GM12878 (cell line): ENCODE data around the gene IGFBP2. TPM values are rescaled to one million over a fixed set of nuclear protein-coding genes. Genes with fewer than 3 reads are reported as not detected.

ENCODE experiments used
- ATAC-seq: fragments of 200-7000 bp; cut with Tn5 transposase; 3 replicates; pipeline ENCODE4 v1.9.1; 2020; ENCODE audit warnings: mild to moderate bottlenecking, moderate library complexity
- BruUV-seq: library from RNA; stranded (reverse); fragments of 400-500 nt; replicated peaks from 2 replicates; lab custom pipeline; 2021; lab: Mats Ljungman, UMichigan
- CTCF ChIA-PET: fragments of 300-600 bp; sonication (Branson Sonifier 250); formaldehyde crosslinking; extraction: SDS; loops from one replicate; lab custom pipeline; 2021; ENCODE audit warnings: inconsistent platforms; lab: Yijun Ruan, JAX
- POLR2A ChIA-PET: fragments of 350-600 bp; formaldehyde crosslinking; extraction: SDS; loops from one replicate; lab custom pipeline; 2021; ENCODE audit warnings: inconsistent platforms; lab: Charles Lee
- RAD21 ChIA-PET: fragments of 300-600 bp; sonication (Branson Sonifier 250); formaldehyde crosslinking; loops from one replicate; lab custom pipeline; 2023; ENCODE audit warnings: antibody characterized with exemption; ENCODE audit not compliant: unreplicated experiment; lab: Charles Lee
- SMC1A ChIA-PET: fragments of 300-600 bp; sonication (Branson Sonifier 250); formaldehyde crosslinking; loops from one replicate; lab custom pipeline; 2023; ENCODE audit not compliant: unreplicated experiment, uncharacterized antibody; lab: Charles Lee
- DNase-seq: peaks from one replicate; pipeline ENCODE4 v3.0.0-alpha.2; 2011; ENCODE audit warnings: low read depth, low spot score
- FAIRE-seq: peaks from 3 replicates; lab custom pipeline; 2011; peaks lifted over from hg19 to GRCh38; lab: Jason Lieb, UNC
- H2AFZ ChIP-seq: 2 replicates; pipeline ENCODE4 v1.6.0; 2011; ENCODE audit warnings: low read depth, low read length, control low read depth; ENCODE audit not compliant: control insufficient read depth
- H3K27ac ChIP-seq: 2 replicates; pipeline ENCODE4 v1.5.1; 2011; ENCODE audit warnings: control low read depth; ENCODE audit not compliant: control insufficient read depth, insufficient read depth
- H3K27me3 ChIP-seq, 2 experiments: replicated peaks in 1 of 2; 2 replicates each; pipeline versions ENCODE4 v1.6.0 to v1.6.1; 2011; ENCODE audit warnings: low read length in 1 of 2; ENCODE audit not compliant: control insufficient read depth in 2 of 2, insufficient read depth in 2 of 2
- H3K36me3 ChIP-seq, 2 experiments: 2 replicates each; pipeline ENCODE4 v1.5.1; 2011; ENCODE audit warnings: low read length in 1 of 2; ENCODE audit not compliant: control insufficient read depth in 2 of 2, insufficient read depth in 2 of 2
- H3K4me1 ChIP-seq: 2 replicates; pipeline ENCODE4 v1.6.1; 2011; ENCODE audit warnings: mild to moderate bottlenecking, low read length, moderate library complexity, mixed read lengths; ENCODE audit not compliant: control insufficient read depth, insufficient read depth
- H3K4me2 ChIP-seq: 2 replicates; pipeline ENCODE4 v1.6.0; 2011; ENCODE audit warnings: control low read depth; ENCODE audit not compliant: control insufficient read depth, insufficient read depth
- H3K4me3 ChIP-seq: fragments of 200-600 bp; sonication (generic); 2 replicates; pipeline ENCODE4 v1.5.1; 2016
- H3K79me2 ChIP-seq: 2 replicates; pipeline ENCODE4 v1.6.0; 2011; ENCODE audit warnings: low read length; ENCODE audit not compliant: control insufficient read depth, insufficient read depth
- H3K9ac ChIP-seq: 2 replicates; pipeline ENCODE4 v1.8.0; 2011; ENCODE audit warnings: low read length, control low read depth, mixed read lengths; ENCODE audit not compliant: control insufficient read depth, insufficient read depth
- H3K9me3 ChIP-seq: replicated peaks from 3 replicates; pipeline ENCODE4 v1.5.1; 2011; ENCODE audit warnings: mild to moderate bottlenecking, low read length; ENCODE audit not compliant: control insufficient read depth, insufficient read depth
- H4K20me1 ChIP-seq: 2 replicates; pipeline ENCODE4 v1.6.0; 2011; ENCODE audit not compliant: control insufficient read depth, insufficient read depth
- DPF2 ChIP-seq: fragments of 450-650 bp; IDR thresholded peaks from 2 replicates; pipeline ENCODE4 v1.6.1; 2017; ENCODE audit warnings: mild to moderate bottlenecking
- HDAC2 ChIP-seq: fragments of 200-600 bp; sonication (generic); IDR thresholded peaks from 2 replicates; pipeline ENCODE4 v1.6.1; 2017
- MYC ChIP-seq: IDR thresholded peaks from 2 replicates; pipeline ENCODE4 v1.6.1; 2011; ENCODE audit warnings: mild to moderate bottlenecking, low read length, moderate library complexity, inconsistent platforms; ENCODE audit not compliant: insufficient read depth, insufficient replicate concordance, insufficient read length, severe bottlenecking
- NR2C1 ChIP-seq: fragments of 450-650 bp; IDR thresholded peaks from 2 replicates; pipeline ENCODE4 v1.6.1; 2017; ENCODE audit warnings: antibody characterized with exemption, mild to moderate bottlenecking, moderate library complexity
- RCOR1 ChIP-seq: conservative IDR thresholded peaks from 2 replicates; pipeline ENCODE4 v1.6.1; 2012; ENCODE audit warnings: low read depth, low read length, improper control_type of control experiment
- SMARCA5 ChIP-seq: fragments of 450-650 bp; IDR thresholded peaks from 2 replicates; pipeline ENCODE4 v1.6.1; 2017; ENCODE audit warnings: mild to moderate bottlenecking
- SP1 ChIP-seq: IDR thresholded peaks from one replicate; pipeline ENCODE4 v1.6.1; 2011; ENCODE audit warnings: low read depth, low read length
- TARDBP ChIP-seq: IDR thresholded peaks from 2 replicates; pipeline ENCODE4 v1.6.1; 2016; ENCODE audit warnings: borderline replicate concordance
- ZZZ3 ChIP-seq: IDR thresholded peaks from 2 replicates; pipeline ENCODE4 v1.6.1; 2011; ENCODE audit warnings: low read depth; ENCODE audit not compliant: control insufficient read depth, insufficient read length
- WGBS: methylation state at CpG from one replicate; pipeline ENCODE4 v1.1.6; 2016; ENCODE audit warnings: low lambda C conversion rate; ENCODE audit not compliant: insufficient replicate concordance, insufficient coverage; ENCODE audit errors: missing lambda C conversion rate; 5-methylcytosine and 5-hydroxymethylcytosine counted together
- in situ Hi-C: fragments of 300-500 bp; cut with MboI; formaldehyde crosslinking; loops from 9 replicates; pipeline ENCODE4 v1.14.3; 2018; ENCODE audit warnings: mixed read lengths
- intact Hi-C: fragments of 100-400 bp; cut with micrococcal nuclease; formaldehyde crosslinking; loops from one replicate; pipeline ENCODE4 v1.14.2; 2022; ENCODE audit not compliant: unreplicated experiment
- polyA plus RNA-seq, 11 experiments: library from polyadenylated mRNA; depleted of rRNA in 4 of 11; unstranded in 6 of 11; stranded (reverse) in 5 of 11; fragments of >200 nt; fragmentation: Nextera tagmentation in 4 of 11; fragmentation: Illumina TruSeq in 1 of 11; extraction: Ambion mirVana in 4 of 11; extraction: Trizol in 1 of 11; gene quantifications; 1 replicate in 1 of 11; 2 replicates in 10 of 11; pipeline versions ENCODE4 v1.2.1 to v1.2.3, GENCODE V29; 2011 to 2016; ENCODE audit warnings: inconsistent platforms in 2 of 11, missing spikeins in 2 of 11, low read depth in 1 of 11
- total RNA-seq, 4 experiments: library from RNA; depleted of rRNA in 3 of 4; stranded (reverse); fragments of >200 nt in 3 of 4; fragmentation: Illumina TruSeq in 1 of 4; extraction: Trizol in 1 of 4; gene quantifications; 2 replicates each; pipeline versions ENCODE4 v1.2.1 to v1.2.3, GENCODE V29; 2013 to 2021
- TF ChIP-seq, protein P1 (sequence below): IDR thresholded peaks from 2 replicates; pipeline ENCODE4 v1.6.1; 2011; ENCODE audit warnings: borderline replicate concordance, low read depth, mild to moderate bottlenecking, moderate library complexity, low read length; ENCODE audit not compliant: insufficient read depth, poor library complexity, severe bottlenecking
- TF ChIP-seq, protein P2 (sequence below): fragments of 450-650 bp; IDR thresholded peaks from 2 replicates; pipeline ENCODE4 v1.6.1; 2016; ENCODE audit warnings: mild to moderate bottlenecking, moderate library complexity, borderline replicate concordance
- TF ChIP-seq, protein P3 (sequence below): IDR thresholded peaks from 2 replicates; pipeline ENCODE4 v1.6.1; 2011; ENCODE audit warnings: borderline replicate concordance, low read depth, mild to moderate bottlenecking, moderate library complexity, mixed read lengths, low read length; ENCODE audit not compliant: insufficient read depth; ENCODE audit errors: extremely low read length

IGFBP2 gene
- total and polyA plus RNA-seq, 10 of the 15 experiments (the other 5 are each of a cell fraction or from before 2014, with no cell fraction given) = 0.11 to 1.5 (median 0.38) TPM; not detected in 5

DNA sequence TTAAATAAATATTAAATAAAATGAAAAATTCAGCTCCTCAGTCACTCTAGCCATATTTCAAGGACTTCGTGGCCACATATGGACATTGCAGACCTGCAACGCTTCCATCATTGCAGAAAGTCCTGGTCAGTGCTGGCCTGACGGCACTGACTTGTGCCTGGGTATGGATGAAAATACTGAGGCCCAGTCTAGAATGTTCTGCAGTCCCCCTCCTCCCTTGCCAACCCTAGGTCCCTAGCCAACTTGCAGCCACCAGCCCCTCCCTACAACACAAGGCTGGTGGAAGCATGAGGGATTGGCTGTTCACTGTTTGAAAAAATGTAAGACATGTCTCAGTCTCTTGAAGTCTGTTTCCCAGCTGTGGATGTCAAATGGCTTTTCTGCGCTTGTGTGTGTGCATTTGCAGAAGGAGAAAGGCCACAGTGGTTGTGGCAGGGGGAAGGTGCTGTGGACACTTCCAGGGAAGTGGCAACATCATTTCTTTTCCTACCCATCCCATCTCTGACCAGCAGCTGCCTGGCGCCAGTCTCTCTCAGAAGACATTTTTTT lies 52.2 kb downstream of the IGFBP2 start:
- H3K4me3 ChIP-seq = no peak overlapping the region
- ChIA-PET CTCF (interaction anchor here (0.7 to 1.0 kb wide), 2 partner anchors 825 to 1027 kb away, joined by 3 to 4 read pairs; no protein-coding TSS in a partner anchor), SMC1A (no interaction called here), RAD21 (no interaction called here), POLR2A (no interaction called here)
- no peaks in the 10 kb centered on the region for H3K79me2 ChIP-seq
- H3K36me3 ChIP-seq = no peaks in the 10 kb centered on the region
- BruUV-seq = no TSS peak
- WGBS = 29% methylated on average over 5 of the region's 5 CpGs
- H4K20me1 ChIP-seq = no peaks in the 10 kb centered on the region
- ATAC-seq (no peak), DNase-seq (no peak), FAIRE-seq (no peak)
- no peak overlapping the region for H3K9ac ChIP-seq
- no peak overlapping the region for H2AFZ ChIP-seq
- H3K27ac ChIP-seq = no peak overlapping the region
- in situ Hi-C loops (no loop called here), intact Hi-C loops (no loop called here)
- no peaks in the 10 kb centered on the region; a peak in 2 of 4 replicates for H3K27me3 ChIP-seq
- TF ChIP-seq MYC (no peak), HDAC2 (no peak), SP1 (no peak), ZZZ3 (no peak), TARDBP (no peak), NR2C1 (no peak), SMARCA5 (no peak), DPF2 (no peak), RCOR1 (no peak)
- TF ChIP-seq, protein P1, sequence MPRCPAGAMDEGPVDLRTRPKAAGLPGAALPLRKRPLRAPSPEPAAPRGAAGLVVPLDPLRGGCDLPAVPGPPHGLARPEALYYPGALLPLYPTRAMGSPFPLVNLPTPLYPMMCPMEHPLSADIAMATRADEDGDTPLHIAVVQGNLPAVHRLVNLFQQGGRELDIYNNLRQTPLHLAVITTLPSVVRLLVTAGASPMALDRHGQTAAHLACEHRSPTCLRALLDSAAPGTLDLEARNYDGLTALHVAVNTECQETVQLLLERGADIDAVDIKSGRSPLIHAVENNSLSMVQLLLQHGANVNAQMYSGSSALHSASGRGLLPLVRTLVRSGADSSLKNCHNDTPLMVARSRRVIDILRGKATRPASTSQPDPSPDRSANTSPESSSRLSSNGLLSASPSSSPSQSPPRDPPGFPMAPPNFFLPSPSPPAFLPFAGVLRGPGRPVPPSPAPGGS = no peak
- TF ChIP-seq, protein P2, sequence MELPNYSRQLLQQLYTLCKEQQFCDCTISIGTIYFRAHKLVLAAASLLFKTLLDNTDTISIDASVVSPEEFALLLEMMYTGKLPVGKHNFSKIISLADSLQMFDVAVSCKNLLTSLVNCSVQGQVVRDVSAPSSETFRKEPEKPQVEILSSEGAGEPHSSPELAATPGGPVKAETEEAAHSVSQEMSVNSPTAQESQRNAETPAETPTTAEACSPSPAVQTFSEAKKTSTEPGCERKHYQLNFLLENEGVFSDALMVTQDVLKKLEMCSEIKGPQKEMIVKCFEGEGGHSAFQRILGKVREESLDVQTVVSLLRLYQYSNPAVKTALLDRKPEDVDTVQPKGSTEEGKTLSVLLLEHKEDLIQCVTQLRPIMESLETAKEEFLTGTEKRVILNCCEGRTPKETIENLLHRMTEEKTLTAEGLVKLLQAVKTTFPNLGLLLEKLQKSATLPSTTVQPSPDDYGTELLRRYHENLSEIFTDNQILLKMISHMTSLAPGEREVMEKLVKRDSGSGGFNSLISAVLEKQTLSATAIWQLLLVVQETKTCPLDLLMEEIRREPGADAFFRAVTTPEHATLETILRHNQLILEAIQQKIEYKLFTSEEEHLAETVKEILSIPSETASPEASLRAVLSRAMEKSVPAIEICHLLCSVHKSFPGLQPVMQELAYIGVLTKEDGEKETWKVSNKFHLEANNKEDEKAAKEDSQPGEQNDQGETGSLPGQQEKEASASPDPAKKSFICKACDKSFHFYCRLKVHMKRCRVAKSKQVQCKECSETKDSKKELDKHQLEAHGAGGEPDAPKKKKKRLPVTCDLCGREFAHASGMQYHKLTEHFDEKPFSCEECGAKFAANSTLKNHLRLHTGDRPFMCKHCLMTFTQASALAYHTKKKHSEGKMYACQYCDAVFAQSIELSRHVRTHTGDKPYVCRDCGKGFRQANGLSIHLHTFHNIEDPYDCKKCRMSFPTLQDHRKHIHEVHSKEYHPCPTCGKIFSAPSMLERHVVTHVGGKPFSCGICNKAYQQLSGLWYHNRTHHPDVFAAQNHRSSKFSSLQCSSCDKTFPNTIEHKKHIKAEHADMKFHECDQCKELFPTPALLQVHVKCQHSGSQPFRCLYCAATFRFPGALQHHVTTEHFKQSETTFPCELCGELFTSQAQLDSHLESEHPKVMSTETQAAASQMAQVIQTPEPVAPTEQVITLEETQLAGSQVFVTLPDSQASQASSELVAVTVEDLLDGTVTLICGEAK = no peak
- TF ChIP-seq, protein P3, sequence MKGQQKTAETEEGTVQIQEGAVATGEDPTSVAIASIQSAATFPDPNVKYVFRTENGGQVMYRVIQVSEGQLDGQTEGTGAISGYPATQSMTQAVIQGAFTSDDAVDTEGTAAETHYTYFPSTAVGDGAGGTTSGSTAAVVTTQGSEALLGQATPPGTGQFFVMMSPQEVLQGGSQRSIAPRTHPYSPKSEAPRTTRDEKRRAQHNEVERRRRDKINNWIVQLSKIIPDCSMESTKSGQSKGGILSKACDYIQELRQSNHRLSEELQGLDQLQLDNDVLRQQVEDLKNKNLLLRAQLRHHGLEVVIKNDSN = no peak
- H3K4me1 ChIP-seq = no peaks in the 10 kb centered on the region
- H3K9me3 ChIP-seq = no peaks in the 10 kb centered on the region
- H3K4me2 ChIP-seq = no peak overlapping the region
